Activated B cell treated with CpG ODN at 0.5 μM for 24 hours (primary cell): Measurements from ENCODE around the gene PPP1R7. TPM values are rescaled to one million over a fixed set of nuclear protein-coding genes. Genes with fewer than 3 reads are reported as not detected.
"Not testable (repeated sequence)": the region's sequence is repeated elsewhere in the genome, so short reads cannot be mapped to it uniquely, and the experiment has no call there.

Experiments
- ATAC-seq: fragments of 200-7000 bp; cut with Tn5 transposase; one replicate; pipeline ENCODE4 v1.10.0; 2021; ENCODE audit warnings: low read depth, mild to moderate bottlenecking, moderate library complexity
- CTCF ChIA-PET: fragments of 350-600 bp; sonication (Branson Sonifier 250); formaldehyde crosslinking; loops from one replicate; lab custom pipeline; 2021; ENCODE audit warnings: antibody characterized with exemption; lab: Charles Lee
- POLR2A ChIA-PET: fragments of 350-600 bp; sonication (Branson Sonifier 250); formaldehyde crosslinking; loops from one replicate; lab custom pipeline; 2021; ENCODE audit warnings: antibody characterized with exemption; lab: Charles Lee
- DNase-seq: peaks from one replicate; pipeline ENCODE4 v3.0.0; 2022
- H3K27ac Mint-ChIP-seq: one replicate; pipeline ENCODE4 v1.8.0; 2020; ENCODE audit warnings: mixed read lengths
- H3K27me3 Mint-ChIP-seq: one replicate; pipeline ENCODE4 v1.8.0; 2021; ENCODE audit warnings: mixed read lengths
- H3K36me3 Mint-ChIP-seq: one replicate; pipeline ENCODE4 v1.8.0; 2021; ENCODE audit warnings: low read depth, mixed read lengths
- H3K4me1 Mint-ChIP-seq: one replicate; pipeline ENCODE4 v1.8.0; 2021; ENCODE audit warnings: mixed read lengths
- H3K4me3 Mint-ChIP-seq: one replicate; pipeline ENCODE4 v1.8.0; 2020; ENCODE audit warnings: mild to moderate bottlenecking, mixed read lengths
- H3K9me3 Mint-ChIP-seq: one replicate; pipeline ENCODE4 v1.8.0; 2020; ENCODE audit warnings: mixed read lengths
- intact Hi-C: fragments of 100-400 bp; cut with micrococcal nuclease; formaldehyde crosslinking; loops from one replicate; pipeline ENCODE4 v1.15.1; 2024
- total RNA-seq: library from RNA; stranded (reverse); gene quantifications from 2 replicates; pipeline ENCODE4 v1.2.3, GENCODE V29; 2022
- TF ChIP-seq, protein P1 (sequence below): fragments of 200-600 bp; IDR thresholded peaks from one replicate; pipeline ENCODE4 v1.8.0; 2022; ENCODE audit warnings: antibody characterized with exemption, mild to moderate bottlenecking

Gene PPP1R7
- total RNA-seq, 1 donor from 2014 or later = 72.0 TPM

DNA sequence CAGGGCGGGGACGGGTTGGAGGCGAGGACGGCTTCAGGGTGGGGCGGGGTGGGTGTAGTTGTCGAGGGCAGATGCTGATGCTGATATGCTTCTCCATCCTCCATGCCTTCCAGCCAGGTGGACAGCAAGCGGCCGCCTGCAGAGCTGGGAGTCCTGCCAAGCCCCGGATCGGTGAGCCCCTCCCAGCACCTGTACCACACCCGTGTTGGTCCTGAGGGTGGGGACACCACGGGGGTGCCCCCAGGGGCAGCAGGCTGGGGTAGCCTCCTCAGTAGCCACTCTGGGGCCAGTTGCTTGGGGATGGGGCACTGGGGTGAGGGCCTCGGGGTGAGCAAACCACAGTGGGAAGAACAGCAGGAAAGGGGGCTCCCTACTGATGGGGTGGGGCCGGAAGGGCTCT is 40.8 kb downstream of the PPP1R7 start:
- Mint-ChIP-seq H3K27ac (no peak overlapping the region), H3K9me3 (no peaks in the 10 kb centered on the region), H3K4me3 (no peak overlapping the region), H3K4me1 (peaks cover 9% of the 10 kb centered on the region), H3K36me3 (no peaks in the 10 kb centered on the region), H3K27me3 (no peaks in the 10 kb centered on the region)
- DNase-seq (no peak), ATAC-seq (no peak)
- TF ChIP-seq, protein P1, sequence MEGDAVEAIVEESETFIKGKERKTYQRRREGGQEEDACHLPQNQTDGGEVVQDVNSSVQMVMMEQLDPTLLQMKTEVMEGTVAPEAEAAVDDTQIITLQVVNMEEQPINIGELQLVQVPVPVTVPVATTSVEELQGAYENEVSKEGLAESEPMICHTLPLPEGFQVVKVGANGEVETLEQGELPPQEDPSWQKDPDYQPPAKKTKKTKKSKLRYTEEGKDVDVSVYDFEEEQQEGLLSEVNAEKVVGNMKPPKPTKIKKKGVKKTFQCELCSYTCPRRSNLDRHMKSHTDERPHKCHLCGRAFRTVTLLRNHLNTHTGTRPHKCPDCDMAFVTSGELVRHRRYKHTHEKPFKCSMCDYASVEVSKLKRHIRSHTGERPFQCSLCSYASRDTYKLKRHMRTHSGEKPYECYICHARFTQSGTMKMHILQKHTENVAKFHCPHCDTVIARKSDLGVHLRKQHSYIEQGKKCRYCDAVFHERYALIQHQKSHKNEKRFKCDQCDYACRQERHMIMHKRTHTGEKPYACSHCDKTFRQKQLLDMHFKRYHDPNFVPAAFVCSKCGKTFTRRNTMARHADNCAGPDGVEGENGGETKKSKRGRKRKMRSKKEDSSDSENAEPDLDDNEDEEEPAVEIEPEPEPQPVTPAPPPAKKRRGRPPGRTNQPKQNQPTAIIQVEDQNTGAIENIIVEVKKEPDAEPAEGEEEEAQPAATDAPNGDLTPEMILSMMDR = no peak
- intact Hi-C loops = no loop called here
- ChIA-PET CTCF (no interaction called here), POLR2A (no interaction called here)

DNA sequence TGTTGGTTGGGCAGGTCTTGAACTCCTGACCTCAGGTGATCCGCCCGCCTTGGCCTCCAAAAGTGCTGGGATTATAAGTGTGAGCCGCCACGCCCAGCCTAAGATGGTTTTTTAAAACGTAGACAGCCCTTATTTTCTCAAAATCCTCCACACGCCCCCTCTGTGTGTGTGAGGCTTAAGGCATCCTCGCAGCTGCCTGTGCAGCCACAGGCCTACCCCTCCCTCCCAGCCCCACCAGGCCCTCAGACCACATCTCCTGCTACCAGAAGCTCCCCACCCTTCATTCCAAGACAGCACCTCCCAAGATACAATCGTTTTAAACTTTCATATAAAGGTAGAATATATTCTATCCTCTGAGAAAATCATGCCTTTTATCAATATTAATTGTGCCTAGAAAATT is 43.0 kb downstream of the PPP1R7 start:
- no peaks in the 10 kb centered on the region for H3K27me3 Mint-ChIP-seq
- CTCF ChIA-PET = no interaction called here
- no peak for ATAC-seq
- H3K9me3 Mint-ChIP-seq = no peaks in the 10 kb centered on the region
- DNase-seq = no peak
- intact Hi-C loops = no loop called here
- TF ChIP-seq, protein P1 = no peak
- peaks cover 3% of the 10 kb centered on the region for H3K4me1 Mint-ChIP-seq
- no peak overlapping the region for H3K27ac Mint-ChIP-seq
- POLR2A ChIA-PET = no interaction called here
- no peaks in the 10 kb centered on the region for H3K36me3 Mint-ChIP-seq
- no peak overlapping the region for H3K4me3 Mint-ChIP-seq

GRCh38 chr2:241194811-241195210 is 44.5 kb downstream of the PPP1R7 start:
- ChIA-PET POLR2A (no interaction called here), CTCF (no interaction called here)
- intact Hi-C loops = no loop called here
- no peak overlapping the region for H3K27ac Mint-ChIP-seq
- TF ChIP-seq, protein P1 = no peak
- H3K36me3 Mint-ChIP-seq = no peaks in the 10 kb centered on the region
- H3K4me3 Mint-ChIP-seq = no peak overlapping the region
- no peaks in the 10 kb centered on the region for H3K27me3 Mint-ChIP-seq
- no peak for ATAC-seq
- H3K4me1 Mint-ChIP-seq = no peaks in the 10 kb centered on the region
- DNase-seq = no peak
- no peaks in the 10 kb centered on the region for H3K9me3 Mint-ChIP-seq

- Mint-ChIP-seq H3K27me3 (no peaks in the 10 kb centered on the region), H3K4me3 (no peak overlapping the region), H3K4me1 (no peaks in the 10 kb centered on the region), H3K36me3 (no peaks in the 10 kb centered on the region), H3K9me3 (no peaks in the 10 kb centered on the region), H3K27ac (no peak overlapping the region)
- TF ChIP-seq, protein P1 = no peak
- intact Hi-C loops = no loop called here
- ChIA-PET CTCF (no interaction called here), POLR2A (no interaction called here)
- DNase-seq (no peak), ATAC-seq (no peak)
Measured at GRCh38 chr2:241195506-241196130, 45.4 kb downstream of the PPP1R7 start.

DNA sequence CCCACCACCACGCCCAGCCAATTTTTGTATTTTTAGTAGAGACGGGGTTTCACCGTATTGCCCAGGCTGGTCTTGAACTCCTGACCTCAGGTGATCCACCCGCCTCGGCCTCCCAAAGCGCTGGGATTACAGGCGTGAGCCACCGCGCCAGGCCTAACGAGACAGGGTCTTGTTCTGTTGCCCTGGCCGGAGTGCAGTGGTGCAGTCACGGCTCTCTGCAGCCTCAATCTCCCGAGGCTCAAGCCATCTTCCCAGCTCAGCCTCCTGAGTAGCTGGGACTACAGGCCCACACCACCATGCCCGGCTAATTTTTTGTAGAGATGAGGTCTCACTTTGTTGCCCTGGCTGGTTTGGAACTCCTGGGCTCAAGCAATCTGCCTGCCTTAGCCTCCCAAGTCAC is 47.0 kb downstream of the PPP1R7 start:
- DNase-seq, H3K4me1 Mint-ChIP-seq, H3K4me3 Mint-ChIP-seq, H3K27ac Mint-ChIP-seq, H3K27me3 Mint-ChIP-seq, H3K36me3 Mint-ChIP-seq, CTCF ChIA-PET, intact Hi-C loops, POLR2A ChIA-PET, ATAC-seq, H3K9me3 Mint-ChIP-seq: not testable (repeated sequence)

- Mint-ChIP-seq H3K27me3 (no peaks in the 10 kb centered on the region), H3K4me1 (no peaks in the 10 kb centered on the region), H3K27ac (no peak overlapping the region), H3K9me3 (no peaks in the 10 kb centered on the region), H3K36me3 (no peaks in the 10 kb centered on the region), H3K4me3 (no peak overlapping the region)
- DNase-seq (no peak), ATAC-seq (no peak)
- ChIA-PET POLR2A (interaction anchor here (0.6 kb wide), 1 partner anchor 21 kb away, joined by 7 read pairs; no protein-coding TSS in a partner anchor), CTCF (no interaction called here)
- intact Hi-C loops = no loop called here
- TF ChIP-seq, protein P1 = no peak
Measured at GRCh38 chr2:241197947-241198346, 47.7 kb downstream of the PPP1R7 start.
